Thymus (tissue), 11 donors: ENCODE data around the gene B4GALNT2. TPM values are rescaled to one million over a fixed set of nuclear protein-coding genes. Genes with fewer than 3 reads are reported as not detected.

ENCODE experiments used
- DNase-seq, 9 donors: peaks; one replicate each; pipeline ENCODE4 v3.0.0-alpha.2; 2013; ENCODE audit warnings: low spot score in 9 of 9, low read depth in 6 of 9, missing footprints in 1 of 9
- H3K27ac ChIP-seq, 2 donors: one replicate each; pipeline ENCODE4 v1.5.1; 2013; ENCODE audit warnings: control low read depth in 1 of 2, low read depth in 1 of 2, low read length in 1 of 2, mild to moderate bottlenecking in 1 of 2, moderate library complexity in 1 of 2
- H3K27me3 ChIP-seq, 2 donors: one replicate each; pipeline ENCODE4 v1.5.1; 2013; ENCODE audit warnings: low read length in 1 of 2; ENCODE audit not compliant: control insufficient read depth in 2 of 2, insufficient read depth in 1 of 2
- H3K36me3 ChIP-seq, 2 donors: one replicate each; pipeline ENCODE4 v1.5.1; 2013; ENCODE audit warnings: low read length in 1 of 2, mild to moderate bottlenecking in 1 of 2, moderate library complexity in 1 of 2; ENCODE audit not compliant: control insufficient read depth in 2 of 2, insufficient read depth in 2 of 2
- H3K4me1 ChIP-seq, 2 donors: one replicate each; pipeline ENCODE4 v1.5.1; 2013; ENCODE audit warnings: low read length in 2 of 2; ENCODE audit not compliant: control insufficient read depth in 2 of 2, insufficient read depth in 2 of 2
- H3K4me3 ChIP-seq, 2 donors: one replicate each; pipeline ENCODE4 v1.5.1; 2013; ENCODE audit warnings: low read length in 2 of 2, control low read depth in 1 of 2, mild to moderate bottlenecking in 1 of 2
- H3K9me3 ChIP-seq, 2 donors: one replicate each; pipeline ENCODE4 v1.5.1; 2013; ENCODE audit warnings: low read length in 1 of 2, mild to moderate bottlenecking in 1 of 2; ENCODE audit not compliant: control insufficient read depth in 2 of 2, insufficient read depth in 1 of 2
- WGBS: extraction: QIAGEN DNeasy Blood & Tissue Kit; methylation state at CpG from one replicate; pipeline ENCODE4 v1.1.7; 2013; 5-methylcytosine and 5-hydroxymethylcytosine counted together
- polyA plus RNA-seq: library from polyadenylated mRNA; stranded (reverse); fragments of 200-250 nt; gene quantifications from one replicate; pipeline ENCODE4 v1.2.3, GENCODE V29; 2013
- total RNA-seq: library from RNA; stranded (reverse); fragments of 120-200 nt; gene quantifications from one replicate; pipeline ENCODE4 v1.2.4, GENCODE V29; 2013
- donor health status: healthy.

B4GALNT2 gene
- total and polyA plus RNA-seq, 2 donors = 0.02 to 0.05 TPM

GRCh38 chr17:49209061-49209571, 76.5 kb downstream of the B4GALNT2 start:
- no peaks in the 10 kb centered on the region for H3K9me3 ChIP-seq
- no peak overlapping the region for H3K4me3 ChIP-seq
- peaks cover 0 to 3% of the 10 kb centered on the region in 2 donors for H3K36me3 ChIP-seq
- 88% methylated on average over 10 of the region's 10 CpGs for WGBS
- peaks cover 16 to 49% of the 10 kb centered on the region in 2 donors for H3K4me1 ChIP-seq
- DNase-seq = no peak
- no peak overlapping the region for H3K27ac ChIP-seq
- H3K27me3 ChIP-seq = no peaks in the 10 kb centered on the region

- Histone ChIP-seq H3K4me1 (peaks cover 16 to 54% of the 10 kb centered on the region in 2 donors), H3K27me3 (no peaks in the 10 kb centered on the region), H3K9me3 (no peaks in the 10 kb centered on the region), H3K4me3 (peak within 1 kb of the TSS; percentile 46 to 52), H3K27ac (peak within 1 kb of the TSS; percentile 44 to 78), H3K36me3 (peaks cover 0 to 4% of the 10 kb centered on the region in 2 donors)
- peak in 4 of 9 donors; percentile 59 to 85 (median 68) for DNase-seq
- WGBS = 32% methylated on average over 22 of the region's 22 CpGs
Observed at GRCh38 chr17:49210158-49211029, 77.8 kb downstream of the B4GALNT2 start, which contains the start of the genes ABI3 and GNGT2. Gene ABI3, plus strand, starts transcription at chr17:49210707. Its CDS starts 18 bp downstream, at chr17:49210725. Gene GNGT2, minus strand, starts transcription at chr17:49210574. Its CDS starts 3,152 bp downstream, at chr17:49207422.

GRCh38 chr17:49213399-49213798, 80.8 kb downstream of the B4GALNT2 start:
- WGBS = 85% methylated on average over 5 of the region's 5 CpGs
- peaks cover 27 to 79% of the 10 kb centered on the region in 2 donors for H3K4me1 ChIP-seq
- H3K36me3 ChIP-seq = peaks cover 0 to 19% of the 10 kb centered on the region in 2 donors
- no peak for DNase-seq
- H3K4me3 ChIP-seq = no peak overlapping the region
- no peaks in the 10 kb centered on the region for H3K9me3 ChIP-seq
- H3K27me3 ChIP-seq = no peaks in the 10 kb centered on the region
- H3K27ac ChIP-seq = peak overlapping the region in 1 of 2 donors; percentile 26

GRCh38 chr17:49213847-49214246, 81.3 kb downstream of the B4GALNT2 start:
- no peaks in the 10 kb centered on the region for H3K27me3 ChIP-seq
- H3K4me1 ChIP-seq = peaks cover 29 to 81% of the 10 kb centered on the region in 2 donors
- no peaks in the 10 kb centered on the region for H3K9me3 ChIP-seq
- WGBS = 95% methylated on average over 2 of the region's 2 CpGs
- H3K36me3 ChIP-seq = peaks cover 0 to 19% of the 10 kb centered on the region in 2 donors
- H3K27ac ChIP-seq = no peak overlapping the region
- no peak for DNase-seq
- no peak overlapping the region for H3K4me3 ChIP-seq

- no peaks in the 10 kb centered on the region for H3K9me3 ChIP-seq
- peaks cover 29 to 81% of the 10 kb centered on the region in 2 donors for H3K4me1 ChIP-seq
- no peaks in the 10 kb centered on the region for H3K27me3 ChIP-seq
- no peak overlapping the region for H3K4me3 ChIP-seq
- no peak for DNase-seq
- H3K36me3 ChIP-seq = peaks cover 0 to 19% of the 10 kb centered on the region in 2 donors
- WGBS = 85% methylated on average over 12 of the region's 12 CpGs
- peak overlapping the region; percentile 18 to 54 for H3K27ac ChIP-seq
Observed at GRCh38 chr17:49214676-49215360, 82.2 kb downstream of the B4GALNT2 start.

- peaks cover 24 to 73% of the 10 kb centered on the region in 2 donors for H3K4me1 ChIP-seq
- peak overlapping the region in 1 of 2 donors; percentile 13 for H3K27ac ChIP-seq
- 93% methylated on average over 13 of the region's 13 CpGs for WGBS
- no peak overlapping the region for H3K4me3 ChIP-seq
- peaks cover 0 to 25% of the 10 kb centered on the region in 2 donors for H3K36me3 ChIP-seq
- H3K9me3 ChIP-seq = no peaks in the 10 kb centered on the region
- no peaks in the 10 kb centered on the region for H3K27me3 ChIP-seq
- no peak for DNase-seq
Observed at GRCh38 chr17:49216482-49216881, 83.9 kb downstream of the B4GALNT2 start.

GRCh38 chr17:49216953-49217650, 84.5 kb downstream of the B4GALNT2 start:
- Histone ChIP-seq H3K36me3 (peaks cover 0 to 25% of the 10 kb centered on the region in 2 donors), H3K9me3 (no peaks in the 10 kb centered on the region), H3K27ac (peak overlapping the region in 1 of 2 donors; percentile 36), H3K4me3 (no peak overlapping the region), H3K4me1 (peaks cover 24 to 69% of the 10 kb centered on the region in 2 donors), H3K27me3 (peaks cover 0 to 2% of the 10 kb centered on the region in 2 donors)
- WGBS = 83% methylated on average over 11 of the region's 11 CpGs
- DNase-seq = no peak

GRCh38 chr17:49217651-49218413, 85.3 kb downstream of the B4GALNT2 start:
- peaks cover 2 to 8% of the 10 kb centered on the region in 2 donors for H3K27me3 ChIP-seq
- DNase-seq = peak in 5 of 9 donors; percentile 65 to 90 (median 75)
- H3K9me3 ChIP-seq = no peaks in the 10 kb centered on the region
- peaks cover 0 to 30% of the 10 kb centered on the region in 2 donors for H3K36me3 ChIP-seq
- H3K4me1 ChIP-seq = peaks cover 24 to 67% of the 10 kb centered on the region in 2 donors
- H3K27ac ChIP-seq = peak overlapping the region; percentile 72 to 83
- no peak overlapping the region for H3K4me3 ChIP-seq
- WGBS = 42% methylated on average over 17 of the region's 17 CpGs
